GM12874 (cell line): ENCODE results near the gene IL12RB2.

Experiments
- TF ChIP-seq, protein P1 (sequence below): IDR thresholded peaks from 2 replicates; pipeline ENCODE4 v1.5.1; 2011; ENCODE audit warnings: low read depth, mild to moderate bottlenecking, control low read depth, low read length, moderate library complexity; ENCODE audit not compliant: insufficient read depth

IL12RB2 gene

GRCh38 chr1:67437961-67438360 is 130.3 kb downstream of the IL12RB2 start:
- TF ChIP-seq, protein P1, sequence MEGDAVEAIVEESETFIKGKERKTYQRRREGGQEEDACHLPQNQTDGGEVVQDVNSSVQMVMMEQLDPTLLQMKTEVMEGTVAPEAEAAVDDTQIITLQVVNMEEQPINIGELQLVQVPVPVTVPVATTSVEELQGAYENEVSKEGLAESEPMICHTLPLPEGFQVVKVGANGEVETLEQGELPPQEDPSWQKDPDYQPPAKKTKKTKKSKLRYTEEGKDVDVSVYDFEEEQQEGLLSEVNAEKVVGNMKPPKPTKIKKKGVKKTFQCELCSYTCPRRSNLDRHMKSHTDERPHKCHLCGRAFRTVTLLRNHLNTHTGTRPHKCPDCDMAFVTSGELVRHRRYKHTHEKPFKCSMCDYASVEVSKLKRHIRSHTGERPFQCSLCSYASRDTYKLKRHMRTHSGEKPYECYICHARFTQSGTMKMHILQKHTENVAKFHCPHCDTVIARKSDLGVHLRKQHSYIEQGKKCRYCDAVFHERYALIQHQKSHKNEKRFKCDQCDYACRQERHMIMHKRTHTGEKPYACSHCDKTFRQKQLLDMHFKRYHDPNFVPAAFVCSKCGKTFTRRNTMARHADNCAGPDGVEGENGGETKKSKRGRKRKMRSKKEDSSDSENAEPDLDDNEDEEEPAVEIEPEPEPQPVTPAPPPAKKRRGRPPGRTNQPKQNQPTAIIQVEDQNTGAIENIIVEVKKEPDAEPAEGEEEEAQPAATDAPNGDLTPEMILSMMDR = no peak

- TF ChIP-seq, protein P1 = no peak
Measured at GRCh38 chr1:67439277-67440029, 131.8 kb downstream of the IL12RB2 start.

DNA sequence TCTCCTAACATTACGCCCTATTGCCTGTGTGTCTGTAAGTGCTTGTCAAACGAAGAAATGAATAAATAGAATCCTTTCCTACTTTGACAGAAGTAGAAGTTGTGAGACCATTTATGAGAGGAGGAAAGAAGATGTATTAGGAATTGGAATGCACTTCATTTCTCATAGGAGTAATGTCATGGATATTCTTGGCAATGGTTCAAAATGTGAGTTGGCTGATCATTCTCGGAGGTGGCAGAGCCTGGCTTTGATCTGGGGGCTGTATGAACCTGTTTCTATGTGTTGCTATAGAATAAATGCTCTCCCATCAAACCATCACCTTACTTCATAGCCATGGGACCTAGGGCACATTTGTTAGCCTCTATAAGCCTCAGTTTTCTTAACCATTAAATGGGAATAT is 132.7 kb downstream of the IL12RB2 start:
- TF ChIP-seq, protein P1 = no peak

DNA sequence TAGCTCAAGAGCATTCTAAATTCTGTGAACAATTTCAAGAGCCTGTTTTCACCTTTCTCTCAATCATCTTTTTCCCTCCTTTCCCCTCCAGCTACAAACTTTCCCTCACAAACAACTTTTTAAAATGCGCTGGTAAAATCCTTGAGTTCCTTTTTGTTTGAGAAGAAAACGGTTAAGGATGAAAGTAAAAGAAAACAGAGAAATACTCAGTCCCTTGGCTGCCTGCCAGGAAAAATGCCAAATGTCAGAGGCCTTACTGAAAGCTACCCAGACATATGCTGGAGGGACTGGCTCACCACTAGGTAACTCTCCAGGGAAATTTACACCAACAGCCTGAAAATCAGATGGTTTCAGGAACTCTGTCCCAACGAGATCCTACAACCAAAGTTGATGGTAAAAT is 133.5 kb downstream of the IL12RB2 start:
- TF ChIP-seq, protein P1 = no peak

DNA sequence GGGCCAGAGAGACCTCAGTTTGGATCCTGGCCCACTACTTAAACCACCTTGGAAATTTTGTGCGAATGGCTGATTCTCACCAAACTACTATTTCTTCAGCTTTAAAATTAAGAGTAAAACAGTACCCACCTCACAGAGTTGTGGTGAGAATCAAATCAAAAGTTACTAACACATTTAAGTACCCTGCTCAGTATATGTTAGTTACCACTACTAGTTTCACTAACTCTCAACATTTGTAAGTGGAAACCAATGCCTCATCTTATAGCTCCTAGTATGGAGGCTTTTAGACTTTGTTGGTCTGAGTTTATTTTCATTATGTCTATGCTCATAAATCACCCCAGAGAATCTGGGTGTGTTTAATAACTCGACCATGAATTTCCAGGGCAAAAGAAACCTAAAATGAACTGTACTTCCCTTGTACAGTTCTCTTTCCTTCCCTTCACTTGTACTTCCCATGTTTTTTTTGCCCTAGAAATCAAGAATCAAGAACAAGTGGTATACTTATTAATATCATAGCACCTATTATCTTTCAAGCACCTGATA is 134.1 kb downstream of the IL12RB2 start:
- TF ChIP-seq, protein P1 = no peak
